PFSK-1 (cell line): ENCODE measurements around the gene MRPL27.

Experiments
- FOXP2 ChIP-seq: optimal IDR thresholded peaks from 2 replicates; pipeline ENCODE3; 2011; ENCODE audit warnings: borderline replicate concordance, control low read depth, inconsistent platforms; ENCODE audit not compliant: insufficient read depth; ENCODE audit errors: extremely low read length, extremely low read depth
- POLR2AphosphoS5 ChIP-seq: IDR thresholded peaks from 2 replicates; pipeline ENCODE4 v1.6.1; 2012; ENCODE audit warnings: low read depth, mild to moderate bottlenecking, control low read depth, low read length, moderate library complexity
- REST ChIP-seq, 2 experiments: IDR thresholded peaks; 2 replicates each; pipeline versions ENCODE4 v1.6.1 to v1.8.0; 2011 to 2012; ENCODE audit warnings: low read depth in 2 of 2, low read length in 2 of 2, control low read depth in 1 of 2, inconsistent platforms in 1 of 2, mild to moderate bottlenecking in 1 of 2, moderate library complexity in 1 of 2; ENCODE audit not compliant: insufficient read depth in 1 of 2
- SIN3A ChIP-seq: IDR thresholded peaks from 2 replicates; pipeline ENCODE4 v1.6.1; 2012; ENCODE audit warnings: mild to moderate bottlenecking, low read length, moderate library complexity, borderline replicate concordance; ENCODE audit not compliant: insufficient read depth
- TAF1 ChIP-seq: IDR thresholded peaks from 2 replicates; pipeline ENCODE4 v1.6.1; 2012; ENCODE audit warnings: low read length, control low read depth, borderline replicate concordance; ENCODE audit not compliant: insufficient read depth

Gene MRPL27

DNA sequence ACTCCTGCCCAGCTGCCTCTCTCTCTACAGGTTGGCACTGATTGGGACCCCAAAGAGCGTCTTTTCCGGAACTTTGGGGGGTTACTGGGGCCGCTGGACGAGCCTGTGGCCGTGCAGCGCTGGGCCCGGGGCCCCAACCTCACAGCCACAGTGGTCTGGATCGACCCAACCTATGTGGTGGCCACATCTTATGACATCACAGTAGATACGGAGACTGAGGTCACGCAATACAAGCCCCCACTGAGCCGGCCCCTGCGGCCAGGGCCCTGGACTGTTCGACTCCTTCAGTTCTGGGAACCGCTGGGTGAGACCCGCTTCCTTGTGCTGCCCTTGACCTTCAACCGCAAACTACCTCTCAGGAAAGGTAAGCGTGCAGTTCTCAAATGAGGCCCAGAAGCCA is 14.8 kb downstream of the MRPL27 start:
- TF ChIP-seq POLR2AphosphoS5 (no peak), TAF1 (no peak), SIN3A (no peak), REST (IDR thresholded peaks at IDR 0.05; ENCODE audit: insufficient read depth in 1 of 2, low read depth in 2 of 2, low read length in 2 of 2) (no peak), FOXP2 (no peak)

DNA sequence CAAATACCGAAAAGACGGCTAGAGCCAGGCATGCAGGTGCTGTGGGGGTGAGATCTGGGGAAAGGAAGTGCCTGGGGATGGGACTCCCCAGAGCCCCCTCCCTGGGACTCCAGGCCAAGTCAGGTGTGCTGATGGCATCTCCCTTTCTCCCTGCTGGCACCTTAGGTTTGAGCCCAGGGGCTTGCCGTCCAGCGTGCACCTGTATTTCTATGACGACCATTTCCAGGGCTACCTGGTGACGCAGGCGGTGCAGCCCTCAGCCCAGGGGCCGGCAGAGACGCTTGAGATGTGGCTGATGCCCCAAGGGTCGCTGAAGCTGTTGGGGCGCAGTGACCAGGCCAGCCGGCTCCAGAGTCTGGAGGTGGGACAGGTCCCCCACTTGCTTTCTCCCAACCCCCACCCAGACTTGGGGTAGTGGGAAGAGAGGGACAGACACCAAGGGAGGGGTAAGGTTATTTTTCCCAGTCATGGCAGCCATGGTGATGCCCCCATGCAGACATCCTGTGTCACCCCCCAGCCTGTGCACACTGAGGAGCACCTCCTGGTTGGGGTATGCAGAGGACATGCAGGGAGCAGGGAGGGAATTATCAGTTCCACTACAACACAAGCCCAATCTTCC is 16.0 kb downstream of the MRPL27 start:
- TF ChIP-seq REST (IDR thresholded peaks at IDR 0.05; ENCODE audit: insufficient read depth in 1 of 2, low read depth in 2 of 2, low read length in 2 of 2) = no peak
- TF ChIP-seq POLR2AphosphoS5 = no peak
- no peak for TF ChIP-seq SIN3A
- no peak for TF ChIP-seq TAF1
- no peak for TF ChIP-seq FOXP2

DNA sequence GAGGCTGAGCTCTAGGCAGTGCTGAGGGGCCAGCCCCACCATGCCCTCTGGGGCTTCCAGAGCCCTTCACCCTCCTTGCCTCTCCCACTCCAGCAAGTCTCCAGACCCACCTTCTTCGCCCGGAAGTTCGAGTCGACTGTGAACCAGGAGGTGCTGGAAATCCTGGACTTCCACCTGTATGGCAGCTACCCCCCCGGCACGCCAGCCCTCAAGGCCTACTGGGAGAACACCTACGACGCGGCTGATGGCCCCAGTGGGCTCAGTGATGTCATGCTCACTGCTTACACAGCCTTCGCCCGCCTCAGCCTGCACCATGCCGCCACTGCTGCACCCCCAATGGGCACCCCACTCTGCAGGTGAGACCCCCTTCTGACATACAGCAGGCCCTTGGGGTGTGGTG is 16.6 kb downstream of the MRPL27 start:
- TF ChIP-seq REST (IDR thresholded peaks at IDR 0.05; ENCODE audit: insufficient read depth in 1 of 2, low read depth in 2 of 2, low read length in 2 of 2) (no peak), SIN3A (no peak), POLR2AphosphoS5 (no peak), TAF1 (no peak), FOXP2 (no peak)

GRCh38 chr17:50355701-50356341 is 17.2 kb downstream of the MRPL27 start:
- TF ChIP-seq FOXP2 = no peak
- no peak for TF ChIP-seq SIN3A
- TF ChIP-seq TAF1 = no peak
- no peak for TF ChIP-seq POLR2AphosphoS5
- TF ChIP-seq REST (IDR thresholded peaks at IDR 0.05; ENCODE audit: insufficient read depth in 1 of 2, low read depth in 2 of 2, low read length in 2 of 2) = no peak

GRCh38 chr17:50355336-50355700 is 17.7 kb downstream of the MRPL27 start:
- no peak for TF ChIP-seq REST (IDR thresholded peaks at IDR 0.05; ENCODE audit: insufficient read depth in 1 of 2, low read depth in 2 of 2, low read length in 2 of 2)
- no peak for TF ChIP-seq POLR2AphosphoS5
- no peak for TF ChIP-seq FOXP2
- no peak for TF ChIP-seq TAF1
- no peak for TF ChIP-seq SIN3A
